Fibroblast of villous mesenchyme (primary cell): ENCODE data around the gene GPR4. TPM values are rescaled to one million over a fixed set of nuclear protein-coding genes. Genes with fewer than 3 reads are reported as not detected.

Experiments used
- DNase-seq: peaks from one replicate; pipeline ENCODE4 v3.0.0-alpha.2; 2010; ENCODE audit warnings: low read depth
- H3K4me3 ChIP-seq: 2 replicates; pipeline ENCODE4 v1.5.1; 2011; ENCODE audit warnings: low read depth, mild to moderate bottlenecking, low read length
- CTCF ChIP-seq: IDR thresholded peaks from 2 replicates; pipeline ENCODE4 v1.5.1; 2012; ENCODE audit warnings: low read depth, mild to moderate bottlenecking, low read length; ENCODE audit not compliant: insufficient read depth
- total RNA-seq: library from RNA; depleted of rRNA; stranded (reverse); fragments of >200 nt; gene quantifications from 2 replicates; pipeline ENCODE4 v1.2.3, GENCODE V29; 2012

GPR4 gene
- total RNA-seq, 1 donor = not detected

GRCh38 chr19:45643024-45643926 is 41.3 kb upstream of the GPR4 start:
- peak; percentile 83 for DNase-seq
- peak overlapping the region; percentile 46 for H3K4me3 ChIP-seq
- peak; percentile 100 for TF ChIP-seq CTCF

- peak; percentile 63 for DNase-seq
- no peak for TF ChIP-seq CTCF
- peak overlapping the region; percentile 44 for H3K4me3 ChIP-seq
Measured at GRCh38 chr19:45641274-45642105, 39.5 kb upstream of the GPR4 start.

GRCh38 chr19:45640849-45641273 is 38.8 kb upstream of the GPR4 start:
- H3K4me3 ChIP-seq = no peak overlapping the region
- no peak for DNase-seq
- no peak for TF ChIP-seq CTCF

- peak within 1 kb of the TSS; percentile 70 for H3K4me3 ChIP-seq
- DNase-seq = peak; percentile 37
- peak; percentile 17 for TF ChIP-seq CTCF
Measured at GRCh38 chr19:45638930-45639729, 37.1 kb upstream of the GPR4 start, which contains the start of gene EML2. Gene EML2 (minus strand): TSS chr19:45639397. CDS start chr19:45639376, 21 bp downstream.

- peak overlapping the region; percentile 70 for H3K4me3 ChIP-seq
- no peak for TF ChIP-seq CTCF
- peak; percentile 60 for DNase-seq
Measured at GRCh38 chr19:45637890-45638667, 36.1 kb upstream of the GPR4 start.
